ENCODE results near the gene DYSF.

The DYSF gene

DNA sequence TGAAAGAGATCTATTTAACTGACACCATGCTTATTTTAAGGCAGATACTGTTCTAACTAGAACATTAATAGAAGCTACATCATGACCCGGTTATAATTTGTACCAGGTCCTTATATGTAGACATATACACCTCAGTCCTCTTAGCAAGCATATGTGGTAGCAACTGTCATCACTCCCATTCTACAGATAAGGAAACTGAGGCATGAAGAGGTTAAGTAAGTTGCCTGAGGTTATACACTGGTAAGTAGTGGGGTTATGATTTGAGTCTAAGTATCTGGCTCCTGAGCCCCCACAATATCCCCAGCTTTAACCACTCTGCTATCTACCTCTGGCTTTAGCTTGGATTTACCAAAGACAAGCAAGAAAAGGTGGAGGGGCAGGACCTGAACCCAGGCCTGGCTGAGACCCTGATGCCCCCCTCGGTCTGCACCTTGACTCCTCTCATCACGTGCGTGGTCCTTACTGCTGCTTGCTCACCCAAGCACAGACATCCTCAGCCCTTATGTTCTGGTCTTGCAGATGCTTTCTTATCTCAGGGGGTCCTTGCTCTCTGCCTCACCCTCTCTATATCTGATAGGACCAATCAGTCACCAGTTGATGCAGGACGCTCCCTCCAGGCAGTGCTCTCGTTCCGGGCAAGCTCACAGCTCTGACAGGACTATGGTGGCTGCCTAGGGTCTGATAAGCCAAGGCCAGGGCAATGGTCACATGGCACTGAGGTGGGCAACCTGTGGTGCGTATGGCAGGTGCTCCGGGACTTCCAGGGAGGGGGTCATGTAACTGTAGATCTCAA, 4.0 kb downstream of the DYSF start:
- DNase-seq, result no peak

GRCh38 chr2:71457923-71458322, 4.6 kb downstream of the DYSF start:
- DNase-seq, result no peak

DNA sequence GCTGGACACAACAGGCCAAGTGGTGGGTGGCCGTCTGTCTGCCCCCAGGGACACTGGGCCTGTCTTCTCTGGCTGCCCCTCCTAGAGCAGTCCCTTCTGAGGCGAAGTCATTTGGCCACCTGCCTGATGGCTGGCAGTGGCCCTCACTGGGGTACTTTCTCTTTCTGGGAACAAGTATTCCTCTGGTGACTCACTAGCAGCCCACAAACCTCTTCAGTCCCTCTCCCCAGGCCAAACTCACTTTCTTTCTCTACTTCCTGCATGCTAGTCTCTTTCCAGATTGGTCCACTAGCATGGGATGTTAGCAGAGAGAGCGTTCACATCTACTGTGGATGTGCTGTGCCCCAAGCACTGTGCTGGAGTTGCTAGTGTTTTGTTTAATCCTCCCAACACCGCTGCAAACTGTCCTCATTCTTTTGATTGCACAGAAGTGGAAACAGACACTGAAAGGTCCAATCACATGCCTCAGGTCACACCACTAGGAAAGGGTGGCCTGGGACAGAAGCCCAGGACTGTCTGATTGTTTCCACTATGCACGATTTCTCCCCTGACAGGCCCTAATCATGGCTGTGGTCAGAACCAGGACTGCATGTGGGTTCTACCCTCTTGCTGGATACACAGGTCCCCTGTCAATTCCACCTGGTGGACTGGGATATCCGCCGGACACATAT, 5.2 kb downstream of the DYSF start:
- DNase-seq, result peak; percentile 78

GRCh38 chr2:71459084-71459431, 5.7 kb downstream of the DYSF start:
- no peak for DNase-seq

DNA sequence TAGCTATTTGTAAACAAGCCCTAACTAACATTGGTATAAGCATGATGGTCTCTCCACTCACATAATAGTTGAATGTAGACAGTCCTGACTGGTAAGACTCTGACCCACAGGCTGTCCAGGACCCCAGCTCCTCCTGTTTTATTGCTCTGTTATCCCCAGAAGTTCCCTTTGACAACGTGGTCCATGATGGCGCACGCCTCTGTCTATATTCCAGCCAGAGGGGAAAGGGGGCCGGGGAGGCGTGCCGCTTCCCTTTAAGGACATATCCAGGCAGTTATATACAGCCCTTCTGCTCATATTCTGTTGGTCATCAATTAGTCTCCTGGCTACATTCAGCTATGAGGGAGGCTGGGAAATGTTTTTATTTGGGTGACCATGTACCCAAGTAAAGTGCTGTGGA, 6.7 kb downstream of the DYSF start:
- DNase-seq, result no peak

- DNase-seq, result peak; percentile 36
Measured at GRCh38 chr2:71460595-71461303, 7.4 kb downstream of the DYSF start.

- no peak for DNase-seq
Measured at GRCh38 chr2:71461304-71461671, 7.9 kb downstream of the DYSF start.

DNA sequence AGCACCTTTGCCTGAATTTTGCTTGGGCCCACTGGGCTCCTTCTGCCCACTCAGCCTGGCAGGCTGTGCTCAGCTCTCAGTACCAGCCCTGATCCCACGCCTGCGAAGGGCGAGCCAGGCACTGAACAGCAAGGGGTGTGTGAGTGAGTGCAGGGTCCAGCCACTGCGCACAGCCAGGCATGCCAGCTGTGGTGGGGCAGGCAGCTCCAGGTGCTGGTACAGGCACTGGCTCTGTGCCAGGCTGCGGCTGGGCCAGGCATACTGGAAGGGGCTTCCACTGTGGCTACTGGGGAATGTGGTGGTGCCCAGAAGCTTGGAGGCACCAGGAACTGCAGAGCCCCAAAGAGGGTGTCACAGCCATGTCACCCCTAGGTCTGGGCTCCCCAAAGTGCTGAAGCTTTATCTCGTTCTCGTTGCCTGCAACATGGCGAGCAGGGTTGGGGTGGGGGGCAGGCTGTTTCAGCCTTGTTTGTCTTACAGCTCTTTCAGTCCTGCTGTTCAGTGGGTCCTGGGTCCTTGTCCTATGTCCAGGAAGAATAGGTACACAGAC, 8.8 kb downstream of the DYSF start:
- no peak for DNase-seq

- DNase-seq, result no peak
Measured at GRCh38 chr2:71462641-71463341, 9.4 kb downstream of the DYSF start.

GRCh38 chr2:71463342-71463654, 9.9 kb downstream of the DYSF start:
- DNase-seq, result no peak

DNA sequence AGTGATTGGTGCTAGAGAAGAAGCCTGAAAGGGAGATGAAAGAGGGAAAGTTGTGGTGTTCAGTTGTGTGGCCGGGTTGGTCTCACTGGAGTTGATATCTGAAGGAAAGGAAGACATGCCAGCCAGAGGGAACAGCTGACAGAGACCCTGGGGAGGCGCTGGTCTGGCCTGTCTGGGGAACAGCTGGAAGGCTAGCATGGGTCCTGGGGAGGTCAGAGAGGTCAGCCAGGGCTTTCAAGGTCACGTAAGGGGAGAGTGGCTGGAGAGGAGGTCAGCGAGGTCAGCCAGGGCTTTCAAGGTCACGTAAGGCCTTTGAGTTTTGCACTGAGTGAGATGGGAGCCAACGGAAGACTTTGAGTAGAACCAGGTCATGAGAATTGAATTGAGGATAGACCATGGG, 11.0 kb downstream of the DYSF start:
- DNase-seq, result no peak

DNA sequence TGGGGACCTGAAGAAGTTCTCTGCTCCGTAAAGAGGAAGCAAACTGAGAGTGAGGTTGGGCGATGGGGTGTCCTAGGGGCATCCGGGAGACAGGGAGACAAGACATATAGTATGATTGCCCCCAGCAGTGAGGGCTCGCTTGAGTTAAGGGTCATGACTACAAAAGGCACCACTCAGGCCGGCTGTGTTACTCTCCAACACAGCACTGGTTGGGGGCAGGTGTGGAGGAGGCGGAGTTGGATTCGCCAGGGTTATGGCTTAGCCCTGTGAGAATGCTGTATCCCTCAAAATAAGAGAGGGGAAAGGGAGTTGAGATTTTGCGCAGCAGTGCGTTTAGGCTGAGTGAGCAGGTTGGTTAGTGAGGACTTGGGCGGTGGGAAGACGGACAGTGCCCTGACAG, 12.0 kb downstream of the DYSF start:
- DNase-seq, result no peak

DNA sequence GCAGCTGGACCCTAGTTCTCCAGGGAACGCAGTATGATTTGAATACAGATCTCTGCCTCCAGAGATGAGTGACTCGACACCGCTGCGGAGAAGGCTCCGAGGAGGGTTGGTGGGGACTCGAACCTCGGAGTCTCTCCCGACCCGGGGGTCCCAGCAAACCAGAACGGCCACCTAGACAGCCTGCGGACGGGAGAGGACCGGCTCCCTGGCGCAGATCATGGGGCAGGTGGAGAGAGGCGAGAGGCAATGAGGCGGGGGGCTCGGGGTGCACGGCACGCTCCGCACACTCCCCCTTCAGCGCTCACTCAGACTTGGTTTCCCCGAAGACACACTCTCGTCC, 12.6 kb downstream of the DYSF start:
- no peak for DNase-seq

- peak; percentile 57 for DNase-seq
Measured at GRCh38 chr2:71466301-71467179, 13.2 kb downstream of the DYSF start.

GRCh38 chr2:71467180-71467815, 13.9 kb downstream of the DYSF start:
- no peak for DNase-seq

- DNase-seq, result no peak
Measured at GRCh38 chr2:71468279-71469015, 15.1 kb downstream of the DYSF start.

DNA sequence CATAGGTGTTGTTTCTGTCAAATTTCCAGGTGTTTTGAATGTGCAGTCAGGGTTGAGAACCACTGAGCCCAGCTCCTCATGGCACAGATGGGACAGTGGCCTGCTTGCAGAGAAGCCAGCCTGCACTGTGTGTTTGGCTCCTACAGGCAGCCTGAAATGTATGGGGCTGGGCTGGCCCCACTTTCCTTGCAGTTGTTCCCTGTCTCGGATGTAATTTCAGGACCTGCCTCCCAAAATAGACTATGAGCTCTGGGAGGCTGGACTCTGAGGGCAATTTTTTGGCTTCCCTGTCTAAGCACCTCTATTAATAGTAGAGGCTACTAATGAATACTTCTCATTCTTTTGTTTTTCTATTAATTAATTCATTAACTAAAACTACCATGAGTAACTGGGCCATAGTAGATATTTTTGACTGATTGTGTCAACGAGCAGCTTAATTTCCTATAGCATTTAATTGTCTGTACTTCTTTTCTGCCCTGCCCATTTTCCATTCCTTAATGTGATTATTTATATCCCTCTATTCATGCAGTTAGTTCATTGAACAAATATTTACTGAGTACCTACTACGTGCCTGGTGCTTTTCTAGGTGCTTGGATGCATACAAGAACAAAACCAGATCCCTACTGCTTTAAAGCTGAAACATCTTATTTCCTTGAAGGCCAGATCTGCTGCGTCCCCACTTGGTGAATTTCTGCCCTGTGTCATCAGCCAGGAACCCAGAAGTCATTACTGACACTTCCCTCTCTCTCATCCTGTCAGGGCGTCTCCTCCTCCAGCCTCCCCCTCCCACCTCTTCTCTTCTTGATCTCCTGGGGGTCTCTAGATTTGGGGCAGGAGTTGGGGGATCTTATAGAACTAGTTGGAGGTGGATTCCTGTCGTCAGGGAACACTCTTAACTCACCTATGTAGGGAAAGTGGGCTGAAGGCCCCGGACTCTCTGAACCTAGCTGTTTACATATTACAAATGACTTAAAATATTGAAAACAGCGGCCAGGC, 16.3 kb downstream of the DYSF start:
- DNase-seq, result peak; percentile 55

DNA sequence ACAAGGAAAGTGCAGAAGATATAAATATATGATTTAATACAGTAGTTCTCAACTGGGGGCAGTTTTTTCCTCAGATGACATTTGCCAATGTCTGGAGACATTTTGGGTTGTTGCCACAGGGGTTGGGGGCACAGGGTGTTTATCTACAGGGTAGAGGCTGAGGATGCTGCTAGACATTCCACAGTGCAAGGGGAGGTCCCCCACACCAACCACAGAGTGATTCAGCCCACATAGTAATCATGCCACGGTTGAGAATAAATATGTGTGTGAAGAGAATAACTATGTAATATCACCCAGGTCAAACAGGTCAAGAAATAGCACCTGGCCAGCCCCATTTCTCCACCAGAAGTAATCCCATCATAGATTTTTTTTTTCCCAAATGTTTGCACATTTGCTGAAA, 17.9 kb downstream of the DYSF start:
- peak; percentile 93 for DNase-seq

- DNase-seq, result peak; percentile 56
Measured at GRCh38 chr2:71472019-71472418, 18.7 kb downstream of the DYSF start.

Measured in fibroblast of skin of back (primary cell).